ENCODE data around the gene LCLAT1. TPM values are rescaled to one million over a fixed set of nuclear protein-coding genes. Genes with fewer than 3 reads are reported as not detected.

Gene LCLAT1
- total RNA-seq, 1 donor from 2014 or later: 21.6 TPM

DNA sequence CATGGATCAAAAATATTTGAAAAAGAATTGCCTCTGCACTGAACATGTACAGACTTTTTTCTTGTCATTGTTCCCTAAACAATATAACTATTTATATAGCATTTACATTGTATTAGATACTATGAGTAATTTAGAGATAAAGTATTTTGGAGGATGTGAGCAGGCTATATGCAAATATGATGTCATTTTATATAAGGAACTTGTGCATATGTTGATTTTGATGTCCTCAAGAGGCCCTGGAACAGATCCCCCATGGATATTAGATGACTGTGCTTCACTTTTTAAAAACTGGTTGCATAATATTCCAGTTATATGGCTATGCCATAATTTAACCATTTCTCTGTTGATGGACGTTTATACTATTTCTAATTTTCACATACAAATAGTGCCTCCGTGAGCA, 16.5 kb downstream of the LCLAT1 start:
- Histone ChIP-seq H3K4me1 (peaks cover 12% of the 10 kb centered on the region), H4K20me1 (ENCODE audit: low read depth) (peaks cover 32% of the 10 kb centered on the region), H3K4me2 (no peak overlapping the region), H3K9me3 (ENCODE audit: low read depth) (no peaks in the 10 kb centered on the region), H3K79me2 (ENCODE audit: low read depth) (peaks cover 91% of the 10 kb centered on the region), H3K36me3 (no peaks in the 10 kb centered on the region), H2AFZ (replicated peaks) (no peak overlapping the region), H3K9ac (no peak overlapping the region), H3K4me3 (no peak overlapping the region), H3K27ac (no peak overlapping the region), H3F3A (ENCODE audit: low read depth) (no peaks in the 10 kb centered on the region), H3K27me3 (no peaks in the 10 kb centered on the region)
- Mint-ChIP-seq H3K4me3 (no peak overlapping the region), H3K36me3 (peaks cover 6% of the 10 kb centered on the region), H3K4me1 (peaks cover 4% of the 10 kb centered on the region), H3K27me3 (ENCODE audit: insufficient read depth, low read depth) (no peaks in the 10 kb centered on the region), H3K27ac (no peak overlapping the region), H3K9me3 (peaks cover 10% of the 10 kb centered on the region)
- no peak for TF ChIP-seq EZH2phosphoT487 (IDR thresholded peaks at IDR 0.05)
- TF ChIP-seq, protein P1, sequence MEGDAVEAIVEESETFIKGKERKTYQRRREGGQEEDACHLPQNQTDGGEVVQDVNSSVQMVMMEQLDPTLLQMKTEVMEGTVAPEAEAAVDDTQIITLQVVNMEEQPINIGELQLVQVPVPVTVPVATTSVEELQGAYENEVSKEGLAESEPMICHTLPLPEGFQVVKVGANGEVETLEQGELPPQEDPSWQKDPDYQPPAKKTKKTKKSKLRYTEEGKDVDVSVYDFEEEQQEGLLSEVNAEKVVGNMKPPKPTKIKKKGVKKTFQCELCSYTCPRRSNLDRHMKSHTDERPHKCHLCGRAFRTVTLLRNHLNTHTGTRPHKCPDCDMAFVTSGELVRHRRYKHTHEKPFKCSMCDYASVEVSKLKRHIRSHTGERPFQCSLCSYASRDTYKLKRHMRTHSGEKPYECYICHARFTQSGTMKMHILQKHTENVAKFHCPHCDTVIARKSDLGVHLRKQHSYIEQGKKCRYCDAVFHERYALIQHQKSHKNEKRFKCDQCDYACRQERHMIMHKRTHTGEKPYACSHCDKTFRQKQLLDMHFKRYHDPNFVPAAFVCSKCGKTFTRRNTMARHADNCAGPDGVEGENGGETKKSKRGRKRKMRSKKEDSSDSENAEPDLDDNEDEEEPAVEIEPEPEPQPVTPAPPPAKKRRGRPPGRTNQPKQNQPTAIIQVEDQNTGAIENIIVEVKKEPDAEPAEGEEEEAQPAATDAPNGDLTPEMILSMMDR (IDR thresholded peaks at IDR 0.05): no peak
- no peak for DNase-seq (ENCODE audit: low spot score)

DNA sequence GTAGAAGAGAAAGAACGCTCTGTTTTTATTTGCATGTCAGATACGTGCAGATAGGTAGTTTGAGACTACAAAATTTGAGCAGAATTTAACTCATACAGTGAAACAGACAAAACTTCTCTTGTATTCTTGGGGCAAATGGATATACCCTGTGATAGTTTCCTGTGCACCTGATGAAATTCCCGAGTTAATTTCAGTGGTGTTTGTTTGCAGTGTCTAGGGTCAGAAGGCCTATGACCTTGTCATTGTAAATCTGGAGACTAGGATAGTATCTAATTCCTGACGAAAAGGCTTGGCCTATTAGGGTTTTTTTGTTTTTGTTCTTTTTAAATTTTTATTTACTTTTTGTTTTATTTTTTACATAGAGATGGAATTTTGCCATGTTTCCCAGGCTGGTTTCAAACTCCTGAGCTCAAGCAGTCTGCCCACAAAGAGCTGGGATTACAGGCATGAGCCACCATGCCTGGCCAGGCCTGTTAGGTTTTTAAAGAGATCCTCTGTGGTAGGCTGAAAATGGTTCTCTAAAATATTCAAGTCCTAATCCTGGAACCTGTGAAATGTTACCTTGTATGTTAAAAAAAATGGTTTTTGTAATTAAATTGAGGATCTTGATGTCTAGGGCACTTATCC, 17.6 kb downstream of the LCLAT1 start:
- H3K27ac ChIP-seq: no peak overlapping the region
- H3K4me3 Mint-ChIP-seq: no peak overlapping the region
- H3K79me2 ChIP-seq (ENCODE audit: low read depth): peaks cover 91% of the 10 kb centered on the region
- H3K27ac Mint-ChIP-seq: no peak overlapping the region
- peaks cover 27% of the 10 kb centered on the region for H4K20me1 ChIP-seq (ENCODE audit: low read depth)
- no peak for DNase-seq (ENCODE audit: low spot score)
- H3K9me3 ChIP-seq (ENCODE audit: low read depth): no peaks in the 10 kb centered on the region
- TF ChIP-seq, protein P1 (IDR thresholded peaks at IDR 0.05): no peak
- H3K9me3 Mint-ChIP-seq: peaks cover 18% of the 10 kb centered on the region
- no peaks in the 10 kb centered on the region for H3K27me3 ChIP-seq
- no peaks in the 10 kb centered on the region for H3F3A ChIP-seq (ENCODE audit: low read depth)
- peaks cover 11% of the 10 kb centered on the region for H3K36me3 Mint-ChIP-seq
- H3K4me1 ChIP-seq: peaks cover 12% of the 10 kb centered on the region
- H3K9ac ChIP-seq: no peak overlapping the region
- H3K4me2 ChIP-seq: no peak overlapping the region
- H3K4me3 ChIP-seq: no peak overlapping the region
- H3K4me1 Mint-ChIP-seq: peaks cover 4% of the 10 kb centered on the region
- no peaks in the 10 kb centered on the region for H3K27me3 Mint-ChIP-seq (ENCODE audit: insufficient read depth, low read depth)
- no peaks in the 10 kb centered on the region for H3K36me3 ChIP-seq
- no peak overlapping the region for H2AFZ ChIP-seq (replicated peaks)

DNA sequence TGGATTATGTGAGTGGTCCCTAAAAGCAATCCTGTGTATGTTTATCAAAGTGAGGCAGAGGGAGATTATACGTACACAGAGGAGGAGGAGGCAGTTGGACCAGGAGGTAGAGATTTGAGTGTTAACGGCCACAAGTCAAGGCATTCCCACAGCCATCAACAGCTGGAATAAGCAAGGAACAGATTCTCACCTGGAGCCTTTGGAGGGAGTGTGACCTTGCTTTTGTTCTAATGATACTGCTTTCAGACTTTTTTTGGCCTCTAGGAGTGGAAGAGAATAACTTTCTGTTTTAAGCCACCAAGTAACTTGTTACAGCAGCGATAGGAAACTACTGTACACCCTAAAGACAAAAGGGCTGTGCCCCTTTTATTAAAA, 18.1 kb downstream of the LCLAT1 start:
- Histone ChIP-seq H3K79me2 (ENCODE audit: low read depth) (peaks cover 91% of the 10 kb centered on the region), H2AFZ (replicated peaks) (no peak overlapping the region), H3K27ac (no peak overlapping the region), H3K9ac (no peak overlapping the region), H4K20me1 (ENCODE audit: low read depth) (peaks cover 22% of the 10 kb centered on the region), H3K4me1 (peaks cover 12% of the 10 kb centered on the region), H3F3A (ENCODE audit: low read depth) (no peaks in the 10 kb centered on the region), H3K36me3 (no peaks in the 10 kb centered on the region), H3K27me3 (no peaks in the 10 kb centered on the region), H3K9me3 (ENCODE audit: low read depth) (no peaks in the 10 kb centered on the region), H3K4me2 (no peak overlapping the region), H3K4me3 (no peak overlapping the region)
- peaks cover 23% of the 10 kb centered on the region for H3K9me3 Mint-ChIP-seq
- DNase-seq (ENCODE audit: low spot score): no peak
- H3K27me3 Mint-ChIP-seq (ENCODE audit: insufficient read depth, low read depth): no peaks in the 10 kb centered on the region
- no peak for TF ChIP-seq EZH2 (IDR thresholded peaks at IDR 0.05)
- no peak for TF ChIP-seq EZH2phosphoT487 (IDR thresholded peaks at IDR 0.05)
- TF ChIP-seq, protein P1 (IDR thresholded peaks at IDR 0.05): no peak
- peaks cover 4% of the 10 kb centered on the region for H3K4me1 Mint-ChIP-seq
- peaks cover 15% of the 10 kb centered on the region for H3K36me3 Mint-ChIP-seq
- no peak overlapping the region for H3K4me3 Mint-ChIP-seq
- no peak overlapping the region for H3K27ac Mint-ChIP-seq
